ENCODE measurements around the gene F2RL1.
A peak's percentile ranks its signal among the peaks of the same experiment; 100 is the strongest.
"Not testable (repeated sequence)": the region's sequence is repeated elsewhere in the genome, so short reads cannot be mapped to it uniquely, and the experiment has no call there.

Gene F2RL1

DNA sequence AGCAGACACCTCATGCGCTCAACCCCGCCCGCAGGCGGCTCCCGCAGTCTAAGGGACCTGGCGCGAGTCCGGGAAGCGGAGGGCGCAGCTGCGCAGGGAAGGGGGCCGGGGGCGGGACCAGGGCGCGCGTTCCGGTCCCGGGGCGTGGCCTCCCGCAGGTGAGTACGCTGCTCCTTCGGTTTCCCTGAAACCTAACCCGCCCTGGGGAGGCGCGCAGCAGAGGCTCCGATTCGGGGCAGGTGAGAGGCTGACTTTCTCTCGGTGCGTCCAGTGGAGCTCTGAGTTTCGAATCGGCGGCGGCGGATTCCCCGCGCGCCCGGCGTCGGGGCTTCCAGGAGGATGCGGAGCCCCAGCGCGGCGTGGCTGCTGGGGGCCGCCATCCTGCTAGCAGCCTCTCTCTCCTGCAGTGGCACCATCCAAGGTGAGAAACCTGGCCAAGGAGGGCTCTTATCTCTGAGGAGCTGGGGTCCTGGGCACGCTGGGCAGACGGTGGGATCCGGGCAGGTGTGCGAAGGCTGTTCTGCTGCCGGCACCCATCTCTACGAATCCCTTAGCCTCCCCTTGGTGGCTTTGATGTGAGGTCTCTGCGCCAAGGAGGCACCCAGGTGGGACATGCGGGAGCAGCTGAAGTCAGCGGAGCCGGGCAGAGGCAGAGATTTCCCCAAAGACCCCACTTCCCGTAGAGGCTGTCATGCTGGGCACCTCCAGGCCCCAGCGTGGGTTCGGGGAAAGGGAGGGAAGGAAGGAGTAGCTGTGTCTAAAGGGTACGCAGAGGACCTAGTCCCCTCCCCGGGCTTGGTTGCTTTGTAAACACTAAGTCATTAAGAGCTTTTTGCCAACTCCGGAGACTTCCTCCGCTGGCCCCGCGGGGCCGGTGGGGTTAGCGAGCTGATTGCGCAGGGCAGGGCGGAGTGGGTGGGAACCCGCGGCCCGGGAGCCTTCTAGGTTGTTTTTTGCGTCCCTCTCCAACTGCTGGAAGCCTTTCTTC is at the start of gene F2RL1:
Gene F2RL1, plus strand, starts transcription at position 187 of the 988 bp plus-strand sequence. Its CDS starts 153 bp downstream, at position 340.
- no peak for TF ChIP-seq CTCF (IDR thresholded peaks at IDR 0.05)
- H3K27ac ChIP-seq, result peak within 1 kb of the TSS in 1 of 2 donors; percentile 6
- peak within 1 kb of the TSS; percentile 71 for H3K4me3 ChIP-seq
- DNase-seq (ENCODE audit: low spot score), result no peak

DNA sequence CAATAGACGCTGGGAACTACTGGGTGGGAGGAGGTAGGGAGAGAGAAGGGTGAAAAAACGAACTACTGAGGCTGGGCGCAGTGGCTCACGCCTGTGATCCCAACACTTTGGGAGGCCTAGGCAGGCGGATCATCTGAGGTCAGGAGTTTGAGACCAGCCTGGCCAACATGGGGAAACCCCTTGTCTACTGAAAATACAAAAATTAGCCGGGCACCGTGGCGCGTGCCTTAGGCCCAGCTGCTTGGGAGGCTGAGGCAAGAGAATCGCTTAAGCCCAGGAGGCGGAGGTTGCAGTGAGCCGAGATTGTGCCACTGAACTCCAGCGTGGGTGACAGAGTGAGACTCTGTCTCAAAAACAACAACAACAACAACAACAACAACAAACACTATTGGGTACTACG is 47.8 kb upstream of the F2RL1 start:
- not testable (repeated sequence) for DNase-seq (ENCODE audit: low spot score); H3K4me3 ChIP-seq; H3K27ac ChIP-seq

- no peak overlapping the region for H3K4me3 ChIP-seq
- no peak for TF ChIP-seq CTCF (IDR thresholded peaks at IDR 0.05)
- no peak for DNase-seq (ENCODE audit: low spot score)
- H3K27ac ChIP-seq, result no peak overlapping the region
Observed at GRCh38 chr5:76771705-76772405, 47.0 kb upstream of the F2RL1 start.

DNA sequence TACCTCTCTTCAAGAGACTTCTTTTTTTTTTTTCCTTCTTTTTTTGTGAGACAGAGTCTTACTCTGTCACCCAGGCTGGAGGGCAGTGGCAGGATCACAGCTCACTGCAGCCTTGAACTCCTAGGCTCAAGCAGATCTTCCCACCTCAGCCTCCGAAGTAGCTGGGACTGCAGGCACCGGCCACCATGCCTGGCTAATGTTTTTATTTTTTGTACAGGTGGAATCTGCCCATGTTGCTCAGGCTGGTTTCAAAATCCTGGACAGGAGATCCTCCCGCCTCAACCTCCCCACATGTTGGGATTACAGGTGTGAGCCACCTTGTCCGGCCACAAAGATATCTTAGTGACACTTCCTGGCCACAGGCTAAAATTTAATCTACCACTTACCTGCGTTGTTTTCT is 42.9 kb upstream of the F2RL1 start:
- no peak overlapping the region for H3K4me3 ChIP-seq
- no peak for DNase-seq (ENCODE audit: low spot score)
- no peak overlapping the region for H3K27ac ChIP-seq
- TF ChIP-seq CTCF (IDR thresholded peaks at IDR 0.05), result no peak

GRCh38 chr5:76776391-76776790 is 42.4 kb upstream of the F2RL1 start:
- H3K27ac ChIP-seq, result no peak overlapping the region
- no peak for TF ChIP-seq CTCF (IDR thresholded peaks at IDR 0.05)

DNA sequence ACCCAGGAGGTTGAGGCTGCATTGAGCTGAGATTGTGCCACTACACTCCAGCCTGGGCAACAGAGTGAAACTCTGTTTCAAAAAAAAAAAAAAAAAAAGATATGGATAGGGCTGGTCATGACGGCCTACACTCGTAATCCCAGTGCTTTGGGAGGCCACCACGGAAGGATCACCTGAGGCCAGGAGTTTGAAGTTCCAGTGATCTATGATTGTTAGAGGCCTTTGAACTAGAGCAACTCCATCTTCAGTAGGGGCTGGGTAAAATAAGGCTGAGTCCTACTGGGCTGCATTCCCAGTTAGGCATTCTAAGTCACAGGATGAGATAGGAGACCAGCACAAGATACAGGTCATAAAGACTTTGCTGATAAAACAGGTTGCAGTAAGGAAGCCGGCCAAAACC is 38.2 kb upstream of the F2RL1 start:
- H3K4me3 ChIP-seq; H3K27ac ChIP-seq; DNase-seq (ENCODE audit: low spot score): not testable (repeated sequence)

More at GRCh38 chr5:76776391-76776790, 42.4 kb upstream of the F2RL1 start:
- no peak overlapping the region for H3K4me3 ChIP-seq
- no peak for DNase-seq (ENCODE audit: low spot score)

GRCh38 chr5:76781775-76782174 is 37.1 kb upstream of the F2RL1 start:
- H3K27ac ChIP-seq, result no peak overlapping the region
- DNase-seq (ENCODE audit: low spot score), result no peak
- no peak for TF ChIP-seq CTCF (IDR thresholded peaks at IDR 0.05)
- no peak overlapping the region for H3K4me3 ChIP-seq

GRCh38 chr5:76782444-76782843 is 36.4 kb upstream of the F2RL1 start:
- no peak overlapping the region for H3K27ac ChIP-seq
- no peak for DNase-seq (ENCODE audit: low spot score)
- no peak overlapping the region for H3K4me3 ChIP-seq
- no peak for TF ChIP-seq CTCF (IDR thresholded peaks at IDR 0.05)

Data from coronary artery (tissue), 2 donors.